NCI-H2196 treated with DMSO at 0.1 percent for 48 hours (cell line): ENCODE data around the gene FAM237A.

Experiments used
- DNase-seq: peaks from one replicate; lab custom pipeline; 2025; ENCODE audit not compliant: unreplicated experiment; lab: John Stamatoyannopoulos, UW

FAM237A gene

DNA sequence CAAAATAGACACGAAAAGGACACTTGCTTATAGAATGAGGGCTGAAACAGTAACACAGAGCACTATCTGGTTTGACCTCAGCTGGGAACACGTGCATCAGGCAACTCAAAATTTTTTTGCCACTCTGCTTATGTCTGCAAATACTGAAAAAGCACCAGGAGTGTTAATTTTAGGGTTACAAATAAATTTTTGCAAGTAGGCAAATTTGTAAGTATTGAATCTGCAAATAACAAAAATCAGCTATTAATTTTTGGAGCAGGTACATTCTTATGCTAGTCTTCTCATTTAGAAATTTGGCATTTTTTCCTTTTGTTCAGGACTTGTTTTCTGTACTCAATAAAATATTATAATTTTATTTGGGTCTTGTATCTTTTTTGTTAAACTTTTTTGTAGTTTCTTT is 46.2 kb downstream of the FAM237A start:
- no peak for DNase-seq

DNA sequence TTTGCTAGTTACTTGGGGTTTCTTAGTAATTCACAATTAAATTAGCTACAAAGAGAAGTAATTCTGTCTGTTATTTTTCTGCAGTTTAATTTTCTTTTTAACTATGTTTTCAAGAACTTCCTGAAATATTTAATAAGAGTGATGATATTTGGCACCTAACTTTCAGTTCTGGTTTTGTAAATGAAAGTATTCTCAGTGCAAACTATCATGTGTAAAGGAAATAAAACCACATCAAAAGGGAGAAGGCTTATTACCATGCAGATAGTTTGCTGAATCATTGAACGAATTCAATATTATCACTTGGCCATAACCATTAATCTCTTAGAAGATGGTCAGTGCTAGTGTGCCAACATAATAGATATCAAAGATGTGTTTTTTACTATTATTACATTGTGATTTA is 46.7 kb downstream of the FAM237A start:
- DNase-seq = no peak

DNA sequence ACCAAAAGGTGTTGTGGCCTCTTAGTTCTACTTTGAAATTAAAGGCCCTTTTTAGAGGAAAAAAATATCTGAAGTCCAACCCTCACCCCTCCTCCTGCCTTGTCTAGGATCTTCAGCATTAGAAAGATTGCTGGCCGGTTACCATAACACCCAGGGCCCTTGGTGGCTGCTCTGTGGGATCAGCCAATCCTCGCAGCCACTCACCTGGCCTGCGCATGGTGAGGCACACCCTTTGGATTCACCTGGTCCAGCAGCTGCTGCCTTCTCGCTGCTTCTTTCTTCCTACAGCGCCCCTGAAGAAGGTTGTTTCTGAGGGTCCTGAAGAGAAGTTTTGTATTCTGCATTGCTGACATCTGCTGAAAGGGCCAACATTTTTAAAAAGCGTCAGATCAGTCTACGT is 50.7 kb downstream of the FAM237A start:
- no peak for DNase-seq

DNA sequence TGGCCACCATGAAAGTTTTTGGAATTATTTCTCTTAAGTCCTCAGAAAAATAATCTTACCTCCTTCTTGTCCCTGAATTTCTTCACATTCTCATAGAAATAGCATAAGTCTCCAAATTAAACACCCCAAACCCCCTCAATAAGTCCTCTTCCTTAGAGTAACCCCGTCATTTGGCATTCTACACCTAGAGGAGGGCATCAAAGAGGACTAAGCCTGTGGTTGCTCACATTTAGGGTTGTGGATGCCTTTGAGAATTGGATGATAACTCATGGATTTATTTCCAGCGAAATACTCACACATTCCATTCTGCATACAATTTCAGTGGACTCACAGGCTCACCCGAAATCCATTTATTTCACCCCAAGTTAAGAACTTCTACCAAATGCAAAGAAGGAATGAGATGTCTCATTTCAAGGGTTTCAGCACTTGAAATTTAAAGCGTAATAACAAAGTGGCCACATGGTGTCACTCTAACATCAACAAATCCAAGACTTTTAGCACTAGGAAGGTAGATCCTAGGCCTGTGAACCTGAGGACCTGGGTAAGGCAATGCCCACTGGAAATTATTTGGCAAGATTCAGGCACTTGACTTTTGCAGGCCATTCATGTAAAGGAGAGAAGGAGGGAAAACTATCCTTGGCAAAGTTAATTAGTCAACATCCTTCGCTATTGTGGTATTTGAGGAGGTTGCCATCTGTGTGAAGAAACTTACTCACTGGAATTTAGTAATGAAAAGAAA is 51.3 kb downstream of the FAM237A start:
- DNase-seq = peak; percentile 67

DNA sequence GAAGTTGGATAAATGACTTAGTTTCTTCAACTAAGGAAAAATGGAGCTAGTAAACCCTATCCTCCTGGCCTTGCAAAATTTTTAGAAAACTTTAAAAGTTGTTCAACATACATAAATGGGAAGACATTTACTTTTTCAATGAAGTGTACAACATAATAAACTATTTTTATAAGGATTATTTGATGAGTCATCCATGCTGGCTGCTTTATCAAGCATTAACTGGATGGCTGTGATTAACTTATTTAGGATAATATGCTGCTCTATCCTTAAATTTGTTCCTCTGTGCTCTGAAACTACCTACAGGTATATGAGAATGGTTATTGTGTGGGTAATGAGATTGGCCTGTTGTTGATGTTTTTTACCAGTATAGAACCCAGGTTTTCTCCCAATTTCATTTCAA is 54.6 kb downstream of the FAM237A start:
- no peak for DNase-seq

DNA sequence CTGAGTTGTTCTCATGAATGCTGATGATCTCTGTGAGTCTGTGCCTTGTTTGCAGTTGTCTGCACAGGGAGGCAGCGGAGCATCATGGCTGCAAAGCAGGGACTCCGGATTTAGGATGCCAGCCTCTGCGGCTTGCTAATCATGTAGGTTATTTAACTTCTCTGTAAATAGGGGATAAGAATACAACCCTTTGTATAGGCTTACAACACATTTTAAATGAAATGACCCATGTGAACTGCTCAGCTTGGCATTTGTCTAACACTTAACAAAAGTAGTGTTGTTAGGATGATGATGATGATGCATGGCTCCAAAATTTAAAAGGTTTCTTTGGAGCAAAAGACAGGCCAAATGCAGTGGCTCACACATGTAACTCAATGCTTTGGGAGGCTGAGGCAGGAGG is 56.5 kb downstream of the FAM237A start:
- no peak for DNase-seq
